ENCODE data around the gene HAVCR1. TPM values are rescaled to one million over a fixed set of nuclear protein-coding genes. Genes with fewer than 3 reads are reported as not detected.

Gene HAVCR1
- total RNA-seq, 1 experiment from 2014 or later = not detected

DNA sequence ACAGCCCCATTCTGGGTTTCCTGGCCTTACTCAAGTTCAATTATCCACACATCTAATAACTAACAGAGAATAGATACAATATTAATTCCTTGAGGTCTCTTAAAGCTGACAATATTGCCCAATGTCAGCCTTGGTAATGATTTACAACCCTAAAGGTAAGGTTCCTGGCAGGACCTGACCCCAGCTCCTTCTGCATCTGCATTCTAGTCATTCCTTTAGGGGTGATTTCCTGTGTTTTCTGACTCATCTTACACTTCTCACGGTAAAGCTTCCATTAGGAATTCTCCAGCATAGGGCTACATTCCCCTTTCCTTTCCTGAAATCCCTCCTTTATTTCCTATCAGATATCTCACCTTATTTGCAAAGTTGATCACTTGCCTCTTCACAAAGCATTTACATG, 9.3 kb downstream of the HAVCR1 start (continued):
- TF ChIP-seq, protein P1, sequence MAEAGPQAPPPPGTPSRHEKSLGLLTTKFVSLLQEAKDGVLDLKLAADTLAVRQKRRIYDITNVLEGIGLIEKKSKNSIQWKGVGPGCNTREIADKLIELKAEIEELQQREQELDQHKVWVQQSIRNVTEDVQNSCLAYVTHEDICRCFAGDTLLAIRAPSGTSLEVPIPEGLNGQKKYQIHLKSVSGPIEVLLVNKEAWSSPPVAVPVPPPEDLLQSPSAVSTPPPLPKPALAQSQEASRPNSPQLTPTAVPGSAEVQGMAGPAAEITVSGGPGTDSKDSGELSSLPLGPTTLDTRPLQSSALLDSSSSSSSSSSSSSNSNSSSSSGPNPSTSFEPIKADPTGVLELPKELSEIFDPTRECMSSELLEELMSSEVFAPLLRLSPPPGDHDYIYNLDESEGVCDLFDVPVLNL (CRISPR knock-in tag; IDR thresholded peaks at IDR 0.05; ENCODE audit: borderline replicate concordance, low read depth) = no peak
- TF ChIP-seq ZNF121 (CRISPR knock-in tag; IDR thresholded peaks at IDR 0.05) (no peak), EMX1 (CRISPR knock-in tag; IDR thresholded peaks at IDR 0.05) (no peak), GTF2I (CRISPR knock-in tag; conservative IDR thresholded peaks at IDR 0.05) (no peak), NFYB (CRISPR knock-in tag; conservative IDR thresholded peaks at IDR 0.05; ENCODE audit: low read depth) (no peak), NR1H2 (CRISPR knock-in tag; IDR thresholded peaks at IDR 0.05) (no peak)
- TF ChIP-seq, protein P2, sequence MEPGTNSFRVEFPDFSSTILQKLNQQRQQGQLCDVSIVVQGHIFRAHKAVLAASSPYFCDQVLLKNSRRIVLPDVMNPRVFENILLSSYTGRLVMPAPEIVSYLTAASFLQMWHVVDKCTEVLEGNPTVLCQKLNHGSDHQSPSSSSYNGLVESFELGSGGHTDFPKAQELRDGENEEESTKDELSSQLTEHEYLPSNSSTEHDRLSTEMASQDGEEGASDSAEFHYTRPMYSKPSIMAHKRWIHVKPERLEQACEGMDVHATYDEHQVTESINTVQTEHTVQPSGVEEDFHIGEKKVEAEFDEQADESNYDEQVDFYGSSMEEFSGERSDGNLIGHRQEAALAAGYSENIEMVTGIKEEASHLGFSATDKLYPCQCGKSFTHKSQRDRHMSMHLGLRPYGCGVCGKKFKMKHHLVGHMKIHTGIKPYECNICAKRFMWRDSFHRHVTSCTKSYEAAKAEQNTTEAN (CRISPR knock-in tag; IDR thresholded peaks at IDR 0.05) = no peak
- TF ChIP-seq, protein P3, sequence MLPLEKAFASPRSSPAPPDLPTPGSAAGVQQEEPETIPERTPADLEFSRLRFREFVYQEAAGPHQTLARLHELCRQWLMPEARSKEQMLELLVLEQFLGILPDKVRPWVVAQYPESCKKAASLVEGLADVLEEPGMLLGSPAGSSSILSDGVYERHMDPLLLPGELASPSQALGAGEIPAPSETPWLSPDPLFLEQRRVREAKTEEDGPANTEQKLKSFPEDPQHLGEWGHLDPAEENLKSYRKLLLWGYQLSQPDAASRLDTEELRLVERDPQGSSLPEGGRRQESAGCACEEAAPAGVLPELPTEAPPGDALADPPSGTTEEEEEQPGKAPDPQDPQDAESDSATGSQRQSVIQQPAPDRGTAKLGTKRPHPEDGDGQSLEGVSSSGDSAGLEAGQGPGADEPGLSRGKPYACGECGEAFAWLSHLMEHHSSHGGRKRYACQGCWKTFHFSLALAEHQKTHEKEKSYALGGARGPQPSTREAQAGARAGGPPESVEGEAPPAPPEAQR (CRISPR knock-in tag; IDR thresholded peaks at IDR 0.05) = no peak

DNA sequence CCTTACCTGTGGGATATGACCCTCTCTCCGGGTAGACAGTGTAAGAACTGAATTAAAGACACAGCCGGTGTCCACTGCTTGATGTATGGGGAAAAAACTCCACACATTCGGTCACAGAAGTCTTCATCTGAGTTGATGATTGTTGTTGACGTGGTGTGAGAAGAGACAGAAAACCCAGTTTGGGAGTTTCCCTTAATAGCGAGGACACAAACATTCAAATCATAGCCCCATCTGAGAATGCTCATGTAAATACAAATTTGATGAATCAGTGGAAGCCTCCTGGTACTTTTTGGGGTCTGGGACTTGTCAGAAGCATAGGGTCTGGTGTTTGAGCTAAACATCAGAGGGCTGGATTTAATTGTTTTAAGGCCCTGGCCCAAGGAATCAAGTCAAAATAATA, 11.0 kb downstream of the HAVCR1 start:
- CTCF ChIA-PET = no interaction called here
- TF ChIP-seq HMGA2 (CRISPR knock-in tag; IDR thresholded peaks at IDR 0.05) (no peak), ZNF423 (CRISPR knock-in tag; IDR thresholded peaks at IDR 0.05) (no peak), KAT7 (CRISPR knock-in tag; IDR thresholded peaks at IDR 0.05; ENCODE audit: borderline replicate concordance) (no peak), TP53 (CRISPR knock-in tag; IDR thresholded peaks at IDR 0.05) (no peak), ZNF121 (CRISPR knock-in tag; IDR thresholded peaks at IDR 0.05) (no peak), SOX15 (CRISPR knock-in tag; IDR thresholded peaks at IDR 0.05) (no peak), CREB1 (CRISPR knock-in tag; IDR thresholded peaks at IDR 0.05) (no peak), NR1H2 (CRISPR knock-in tag; IDR thresholded peaks at IDR 0.05) (no peak), CREM (CRISPR knock-in tag; IDR thresholded peaks at IDR 0.05) (no peak), TCF7 (CRISPR knock-in tag; IDR thresholded peaks at IDR 0.05; ENCODE audit: low read depth) (no peak), ZNF671 (CRISPR knock-in tag; IDR thresholded peaks at IDR 0.05) (no peak), GRHL2 (CRISPR knock-in tag; IDR thresholded peaks at IDR 0.05; ENCODE audit: insufficient replicate concordance, severe bottlenecking) (no peak), ATF1 (CRISPR knock-in tag; IDR thresholded peaks at IDR 0.05) (no peak), SMAD4 (CRISPR knock-in tag; IDR thresholded peaks at IDR 0.05) (no peak), FOXJ3 (CRISPR knock-in tag; IDR thresholded peaks at IDR 0.05; ENCODE audit: borderline replicate concordance) (no peak)
- TF ChIP-seq, protein P2 (CRISPR knock-in tag; IDR thresholded peaks at IDR 0.05) = no peak
- TF ChIP-seq, protein P4, sequence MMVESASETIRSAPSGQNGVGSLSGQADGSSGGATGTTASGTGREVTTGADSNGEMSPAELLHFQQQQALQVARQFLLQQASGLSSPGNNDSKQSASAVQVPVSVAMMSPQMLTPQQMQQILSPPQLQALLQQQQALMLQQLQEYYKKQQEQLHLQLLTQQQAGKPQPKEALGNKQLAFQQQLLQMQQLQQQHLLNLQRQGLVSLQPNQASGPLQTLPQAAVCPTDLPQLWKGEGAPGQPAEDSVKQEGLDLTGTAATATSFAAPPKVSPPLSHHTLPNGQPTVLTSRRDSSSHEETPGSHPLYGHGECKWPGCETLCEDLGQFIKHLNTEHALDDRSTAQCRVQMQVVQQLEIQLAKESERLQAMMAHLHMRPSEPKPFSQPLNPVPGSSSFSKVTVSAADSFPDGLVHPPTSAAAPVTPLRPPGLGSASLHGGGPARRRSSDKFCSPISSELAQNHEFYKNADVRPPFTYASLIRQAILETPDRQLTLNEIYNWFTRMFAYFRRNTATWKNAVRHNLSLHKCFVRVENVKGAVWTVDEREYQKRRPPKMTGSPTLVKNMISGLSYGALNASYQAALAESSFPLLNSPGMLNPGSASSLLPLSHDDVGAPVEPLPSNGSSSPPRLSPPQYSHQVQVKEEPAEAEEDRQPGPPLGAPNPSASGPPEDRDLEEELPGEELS (CRISPR knock-in tag; IDR thresholded peaks at IDR 0.05) = no peak
- TF ChIP-seq, protein P5, sequence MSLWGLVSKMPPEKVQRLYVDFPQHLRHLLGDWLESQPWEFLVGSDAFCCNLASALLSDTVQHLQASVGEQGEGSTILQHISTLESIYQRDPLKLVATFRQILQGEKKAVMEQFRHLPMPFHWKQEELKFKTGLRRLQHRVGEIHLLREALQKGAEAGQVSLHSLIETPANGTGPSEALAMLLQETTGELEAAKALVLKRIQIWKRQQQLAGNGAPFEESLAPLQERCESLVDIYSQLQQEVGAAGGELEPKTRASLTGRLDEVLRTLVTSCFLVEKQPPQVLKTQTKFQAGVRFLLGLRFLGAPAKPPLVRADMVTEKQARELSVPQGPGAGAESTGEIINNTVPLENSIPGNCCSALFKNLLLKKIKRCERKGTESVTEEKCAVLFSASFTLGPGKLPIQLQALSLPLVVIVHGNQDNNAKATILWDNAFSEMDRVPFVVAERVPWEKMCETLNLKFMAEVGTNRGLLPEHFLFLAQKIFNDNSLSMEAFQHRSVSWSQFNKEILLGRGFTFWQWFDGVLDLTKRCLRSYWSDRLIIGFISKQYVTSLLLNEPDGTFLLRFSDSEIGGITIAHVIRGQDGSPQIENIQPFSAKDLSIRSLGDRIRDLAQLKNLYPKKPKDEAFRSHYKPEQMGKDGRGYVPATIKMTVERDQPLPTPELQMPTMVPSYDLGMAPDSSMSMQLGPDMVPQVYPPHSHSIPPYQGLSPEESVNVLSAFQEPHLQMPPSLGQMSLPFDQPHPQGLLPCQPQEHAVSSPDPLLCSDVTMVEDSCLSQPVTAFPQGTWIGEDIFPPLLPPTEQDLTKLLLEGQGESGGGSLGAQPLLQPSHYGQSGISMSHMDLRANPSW (CRISPR knock-in tag; conservative IDR thresholded peaks at IDR 0.05; ENCODE audit: low read depth) = no peak
- TF ChIP-seq, protein P6, sequence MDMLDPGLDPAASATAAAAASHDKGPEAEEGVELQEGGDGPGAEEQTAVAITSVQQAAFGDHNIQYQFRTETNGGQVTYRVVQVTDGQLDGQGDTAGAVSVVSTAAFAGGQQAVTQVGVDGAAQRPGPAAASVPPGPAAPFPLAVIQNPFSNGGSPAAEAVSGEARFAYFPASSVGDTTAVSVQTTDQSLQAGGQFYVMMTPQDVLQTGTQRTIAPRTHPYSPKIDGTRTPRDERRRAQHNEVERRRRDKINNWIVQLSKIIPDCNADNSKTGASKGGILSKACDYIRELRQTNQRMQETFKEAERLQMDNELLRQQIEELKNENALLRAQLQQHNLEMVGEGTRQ (CRISPR knock-in tag; IDR thresholded peaks at IDR 0.05) = no peak
- TF ChIP-seq, protein P3 (CRISPR knock-in tag; IDR thresholded peaks at IDR 0.05) = no peak
- H3K27me3 Mint-ChIP-seq (ENCODE audit: low read depth) = no peaks in the 10 kb centered on the region
- peaks cover 21% of the 10 kb centered on the region for H3K4me1 Mint-ChIP-seq
- no peak overlapping the region for H3K4me3 Mint-ChIP-seq
- H3K36me3 Mint-ChIP-seq = no peaks in the 10 kb centered on the region
- H3K9me3 Mint-ChIP-seq = peaks cover 10% of the 10 kb centered on the region
- H3K27ac Mint-ChIP-seq = no peak overlapping the region
- ATAC-seq (no peak), DNase-seq (ENCODE audit: low spot score) (no peak)
- POLR2A ChIA-PET = no interaction called here
